Parathyroid adenoma (tissue), 2 donors: ENCODE results near the gene PDE8B.

Source experiments
- H2AFZ ChIP-seq: fragments of 300-600 bp; sonication (generic); one replicate; pipeline ENCODE4 v1.7.0; 2017; ENCODE audit warnings: antibody characterized with exemption, mild to moderate bottlenecking
- H3K27ac ChIP-seq: fragments of 300-600 bp; sonication (generic); one replicate; pipeline ENCODE4 v1.7.0; 2017
- H3K27me3 ChIP-seq: fragments of 300-600 bp; sonication (generic); one replicate; pipeline ENCODE4 v1.7.0; 2017; ENCODE audit warnings: low read length; ENCODE audit not compliant: control insufficient read depth, insufficient read depth
- H3K36me3 ChIP-seq: fragments of 300-600 bp; sonication (generic); one replicate; pipeline ENCODE4 v1.7.0; 2017; ENCODE audit warnings: low read length; ENCODE audit not compliant: control insufficient read depth, insufficient read depth
- H3K4me1 ChIP-seq: fragments of 300-600 bp; sonication (generic); one replicate; pipeline ENCODE4 v1.7.0; 2017; ENCODE audit warnings: control low read depth
- H3K4me2 ChIP-seq: fragments of 300-600 bp; sonication (generic); one replicate; pipeline ENCODE4 v1.7.0; 2017; ENCODE audit warnings: low read length
- H3K4me3 ChIP-seq: fragments of 300-600 bp; sonication (generic); one replicate; pipeline ENCODE4 v1.7.0; 2017; ENCODE audit warnings: low read depth, low read length
- H3K79me2 ChIP-seq: fragments of 300-600 bp; sonication (generic); one replicate; pipeline ENCODE4 v1.7.0; 2017; ENCODE audit warnings: control low read depth
- H3K9ac ChIP-seq: fragments of 300-600 bp; sonication (generic); one replicate; pipeline ENCODE4 v1.7.0; 2017; ENCODE audit warnings: mild to moderate bottlenecking
- H3K9me3 ChIP-seq: fragments of 300-600 bp; sonication (generic); one replicate; pipeline ENCODE4 v1.7.0; 2017; ENCODE audit warnings: low read length; ENCODE audit not compliant: control insufficient read depth
- TF ChIP-seq, protein P1 (sequence below): fragments of 300-600 bp; sonication (generic); IDR thresholded peaks from one replicate; pipeline ENCODE4 v1.7.0; 2017; ENCODE audit warnings: antibody characterized with exemption, mild to moderate bottlenecking
- donor health status: primary hyperparathyroidism.

The PDE8B gene

GRCh38 chr5:77438071-77438470 is 227.6 kb downstream of the PDE8B start:
- Histone ChIP-seq H3K4me1 (no peaks in the 10 kb centered on the region), H3K27me3 (no peaks in the 10 kb centered on the region), H2AFZ (no peak overlapping the region), H3K36me3 (no peaks in the 10 kb centered on the region), H3K4me3 (no peak overlapping the region), H3K9ac (no peak overlapping the region), H3K4me2 (no peak overlapping the region), H3K9me3 (no peaks in the 10 kb centered on the region), H3K79me2 (no peaks in the 10 kb centered on the region), H3K27ac (no peak overlapping the region)
- TF ChIP-seq, protein P1, sequence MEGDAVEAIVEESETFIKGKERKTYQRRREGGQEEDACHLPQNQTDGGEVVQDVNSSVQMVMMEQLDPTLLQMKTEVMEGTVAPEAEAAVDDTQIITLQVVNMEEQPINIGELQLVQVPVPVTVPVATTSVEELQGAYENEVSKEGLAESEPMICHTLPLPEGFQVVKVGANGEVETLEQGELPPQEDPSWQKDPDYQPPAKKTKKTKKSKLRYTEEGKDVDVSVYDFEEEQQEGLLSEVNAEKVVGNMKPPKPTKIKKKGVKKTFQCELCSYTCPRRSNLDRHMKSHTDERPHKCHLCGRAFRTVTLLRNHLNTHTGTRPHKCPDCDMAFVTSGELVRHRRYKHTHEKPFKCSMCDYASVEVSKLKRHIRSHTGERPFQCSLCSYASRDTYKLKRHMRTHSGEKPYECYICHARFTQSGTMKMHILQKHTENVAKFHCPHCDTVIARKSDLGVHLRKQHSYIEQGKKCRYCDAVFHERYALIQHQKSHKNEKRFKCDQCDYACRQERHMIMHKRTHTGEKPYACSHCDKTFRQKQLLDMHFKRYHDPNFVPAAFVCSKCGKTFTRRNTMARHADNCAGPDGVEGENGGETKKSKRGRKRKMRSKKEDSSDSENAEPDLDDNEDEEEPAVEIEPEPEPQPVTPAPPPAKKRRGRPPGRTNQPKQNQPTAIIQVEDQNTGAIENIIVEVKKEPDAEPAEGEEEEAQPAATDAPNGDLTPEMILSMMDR: no peak

GRCh38 chr5:77443670-77444069 is 233.2 kb downstream of the PDE8B start:
- H3K4me1 ChIP-seq: no peaks in the 10 kb centered on the region
- no peak overlapping the region for H3K4me2 ChIP-seq
- H3K27ac ChIP-seq: no peak overlapping the region
- H3K9ac ChIP-seq: no peak overlapping the region
- TF ChIP-seq, protein P1: no peak
- H3K36me3 ChIP-seq: no peaks in the 10 kb centered on the region
- no peaks in the 10 kb centered on the region for H3K27me3 ChIP-seq
- no peaks in the 10 kb centered on the region for H3K79me2 ChIP-seq
- H3K9me3 ChIP-seq: no peaks in the 10 kb centered on the region
- no peak overlapping the region for H3K4me3 ChIP-seq
- no peak overlapping the region for H2AFZ ChIP-seq

GRCh38 chr5:77444356-77444755 is 233.9 kb downstream of the PDE8B start:
- no peak overlapping the region for H3K4me2 ChIP-seq
- no peaks in the 10 kb centered on the region for H3K4me1 ChIP-seq
- H3K9ac ChIP-seq: no peak overlapping the region
- TF ChIP-seq, protein P1: no peak
- no peaks in the 10 kb centered on the region for H3K36me3 ChIP-seq
- H2AFZ ChIP-seq: no peak overlapping the region
- H3K4me3 ChIP-seq: no peak overlapping the region
- no peaks in the 10 kb centered on the region for H3K9me3 ChIP-seq
- H3K79me2 ChIP-seq: no peaks in the 10 kb centered on the region
- H3K27me3 ChIP-seq: no peaks in the 10 kb centered on the region
- H3K27ac ChIP-seq: no peak overlapping the region

DNA sequence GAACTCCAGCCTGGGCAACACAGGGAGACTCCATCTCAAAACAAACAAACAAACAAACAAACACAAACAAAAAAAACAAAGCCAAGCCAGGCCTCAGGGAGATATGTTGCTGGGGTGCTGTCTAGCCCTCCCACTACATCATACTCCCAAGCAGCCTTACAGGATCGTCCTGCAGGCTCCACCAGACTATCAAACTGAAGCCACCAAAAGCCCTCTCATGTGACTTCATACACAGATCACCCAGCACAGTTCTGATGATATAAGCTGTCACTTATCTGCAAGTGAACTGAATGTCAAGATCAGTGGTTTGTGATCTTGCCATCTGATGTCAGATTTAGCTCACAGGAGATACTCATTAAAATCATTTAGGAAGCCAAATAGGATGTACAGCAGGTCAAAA is 238.4 kb downstream of the PDE8B start:
- H3K27me3 ChIP-seq: no peaks in the 10 kb centered on the region
- no peak overlapping the region for H3K9ac ChIP-seq
- no peaks in the 10 kb centered on the region for H3K4me1 ChIP-seq
- no peak overlapping the region for H3K4me2 ChIP-seq
- no peak overlapping the region for H3K4me3 ChIP-seq
- no peaks in the 10 kb centered on the region for H3K36me3 ChIP-seq
- H3K79me2 ChIP-seq: no peaks in the 10 kb centered on the region
- H3K27ac ChIP-seq: no peak overlapping the region
- no peaks in the 10 kb centered on the region for H3K9me3 ChIP-seq
- TF ChIP-seq, protein P1: no peak
- no peak overlapping the region for H2AFZ ChIP-seq

GRCh38 chr5:77449277-77449676 is 238.8 kb downstream of the PDE8B start:
- Histone ChIP-seq H3K79me2 (no peaks in the 10 kb centered on the region), H3K27ac (no peak overlapping the region), H3K4me3 (no peak overlapping the region), H3K4me2 (no peak overlapping the region), H3K36me3 (no peaks in the 10 kb centered on the region), H3K27me3 (no peaks in the 10 kb centered on the region), H3K4me1 (no peaks in the 10 kb centered on the region), H3K9ac (no peak overlapping the region), H2AFZ (no peak overlapping the region), H3K9me3 (no peaks in the 10 kb centered on the region)
- TF ChIP-seq, protein P1: no peak
